GM18519 (cell line): ENCODE data around the gene PEX13.
"Not testable (repeated sequence)": the region's sequence is repeated elsewhere in the genome, so short reads cannot be mapped to it uniquely, and the experiment has no call there.

ENCODE experiments used
- ATAC-seq: cut with Tn5 transposase; IDR thresholded peaks from one replicate; pipeline ENCODE4 v1.9.1; 2021; ENCODE audit warnings: mild to moderate bottlenecking, moderate library complexity; ENCODE audit not compliant: unreplicated experiment, low FRiP score

PEX13 gene

DNA sequence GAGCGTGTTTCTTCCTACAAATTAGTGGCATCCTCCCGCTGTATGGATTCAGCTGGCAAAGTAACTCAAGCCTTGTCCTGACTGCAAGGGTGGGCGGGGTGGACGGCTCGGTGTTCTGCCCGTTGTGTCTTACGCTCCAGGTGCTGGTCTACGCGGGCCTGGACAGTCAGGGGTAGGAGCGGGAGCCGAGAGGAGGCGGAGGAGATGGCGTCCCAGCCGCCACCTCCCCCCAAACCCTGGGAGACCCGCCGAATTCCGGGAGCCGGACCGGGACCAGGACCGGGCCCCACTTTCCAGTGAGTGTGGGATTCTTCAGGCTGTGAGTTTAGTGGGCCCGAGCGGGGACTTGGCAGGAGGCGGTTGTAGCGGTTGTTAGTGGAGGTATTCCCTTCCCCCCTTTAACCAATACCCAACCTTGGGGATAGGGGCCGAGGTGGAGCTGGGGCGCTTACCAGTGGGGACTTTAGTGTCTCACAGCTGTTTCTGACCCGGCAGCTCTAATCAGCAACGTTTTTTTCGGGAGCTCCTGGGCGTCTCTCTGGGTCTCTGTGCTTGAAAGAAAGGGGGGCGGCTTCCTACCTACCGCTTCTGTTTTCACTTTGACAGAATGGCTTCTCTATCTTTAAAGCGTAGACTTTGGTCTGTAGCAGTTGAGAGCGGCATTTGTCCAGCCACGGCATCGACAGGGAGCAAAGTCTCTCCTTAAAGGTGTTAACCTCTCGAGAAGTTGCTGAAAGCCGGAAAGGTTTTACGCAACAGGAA is at the start of gene PEX13, which contains the start of gene PUS10:
Gene PEX13 (plus strand): TSS at position 165 of the 762 bp plus-strand sequence. CDS start 40 bp downstream, at position 205.
Gene PUS10 (minus strand): TSS at position 700 of the 762 bp plus-strand sequence. CDS start 6,365 bp downstream, outside the sequence.
- ATAC-seq, result peak; percentile 42

DNA sequence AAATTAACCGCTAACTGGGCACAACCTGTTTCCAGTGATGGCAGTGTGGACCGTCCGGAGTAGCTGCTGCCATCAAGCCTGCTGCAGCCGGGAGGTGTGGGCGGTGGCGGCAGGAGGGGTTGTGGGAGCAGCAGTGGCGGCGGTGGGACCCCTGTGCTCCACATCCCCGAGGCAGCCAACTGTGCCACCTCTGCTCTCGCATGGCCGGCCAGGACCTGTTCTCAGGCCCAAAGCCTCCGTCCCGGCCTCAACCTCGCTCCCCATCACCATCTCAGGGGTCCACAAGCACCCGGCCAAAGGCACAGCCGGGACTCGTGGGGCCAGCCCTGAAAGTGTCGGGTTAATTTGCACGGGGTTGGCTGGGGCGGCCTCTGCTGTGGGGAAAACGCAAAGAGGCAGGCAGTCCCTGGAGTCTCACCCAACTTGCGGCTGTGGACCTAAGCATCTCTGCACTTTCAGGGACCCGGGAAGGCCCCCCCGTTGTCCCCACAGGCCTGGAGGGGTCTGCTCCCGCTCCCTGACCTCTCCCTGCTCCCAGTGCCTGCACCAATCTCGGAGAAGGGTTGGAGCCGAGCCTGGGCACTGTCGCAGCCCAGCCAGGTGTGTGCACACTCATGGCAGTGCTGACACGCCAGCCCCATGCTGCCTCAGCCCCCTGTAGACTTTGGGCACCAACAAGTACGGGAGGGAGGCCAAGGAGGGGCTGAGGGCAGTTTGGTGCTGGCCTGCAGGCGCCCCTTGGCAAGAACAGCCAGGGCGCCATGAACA is 44.4 kb upstream of the PEX13 start:
- ATAC-seq, result no peak

- no peak for ATAC-seq
Measured at GRCh38 chr2:60973705-60974104, 43.8 kb upstream of the PEX13 start.

DNA sequence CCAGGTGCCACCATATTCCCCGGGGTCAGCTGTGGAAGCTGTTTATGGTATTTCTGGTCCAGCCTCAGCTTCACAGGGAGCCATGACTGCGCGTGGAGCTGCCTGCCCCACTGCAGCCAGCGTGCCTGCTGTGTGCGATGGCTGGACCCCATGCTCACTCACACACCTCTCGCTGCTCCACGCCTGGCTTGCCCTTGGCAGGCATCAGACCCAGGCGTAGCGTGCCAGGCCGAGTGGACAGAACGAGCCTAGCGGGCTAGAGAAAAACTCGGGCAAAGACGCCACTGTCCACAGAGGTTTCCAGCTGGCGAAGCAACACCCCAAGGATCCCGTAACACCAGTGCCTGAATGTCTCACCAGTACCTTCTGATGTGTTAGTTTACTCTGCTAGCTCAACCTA is 42.9 kb upstream of the PEX13 start:
- ATAC-seq, result no peak

DNA sequence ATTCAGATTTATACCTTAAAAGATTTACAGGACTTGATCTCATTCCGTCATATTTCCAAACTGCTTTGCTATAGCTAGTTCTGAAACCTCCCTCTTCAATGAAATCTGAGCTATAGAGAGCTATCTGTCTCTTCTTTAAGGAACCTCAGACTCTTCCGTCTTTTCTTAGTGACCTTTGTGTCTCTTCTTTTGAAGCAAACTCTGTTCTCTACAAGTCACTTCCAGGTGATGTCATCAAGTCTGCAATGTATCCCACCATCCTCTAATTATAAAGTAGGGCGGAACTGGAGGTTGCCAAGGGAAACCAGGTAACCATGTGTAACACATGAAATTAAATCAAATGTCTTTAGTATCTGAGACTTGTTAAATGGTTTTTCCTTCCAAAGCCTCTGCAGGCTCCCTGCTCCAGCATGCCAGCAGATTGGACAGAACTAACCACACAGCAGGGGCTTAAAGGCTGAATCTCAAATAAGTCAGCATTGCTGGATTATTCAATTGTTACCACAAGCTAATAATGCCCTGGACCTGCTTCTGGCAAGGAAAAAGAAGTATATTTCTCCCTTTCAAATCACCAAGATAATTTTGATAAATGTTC is 41.2 kb upstream of the PEX13 start:
- no peak for ATAC-seq

GRCh38 chr2:60976875-60977561 is 40.5 kb upstream of the PEX13 start:
- no peak for ATAC-seq

GRCh38 chr2:60977562-60977895 is 40.0 kb upstream of the PEX13 start:
- no peak for ATAC-seq

DNA sequence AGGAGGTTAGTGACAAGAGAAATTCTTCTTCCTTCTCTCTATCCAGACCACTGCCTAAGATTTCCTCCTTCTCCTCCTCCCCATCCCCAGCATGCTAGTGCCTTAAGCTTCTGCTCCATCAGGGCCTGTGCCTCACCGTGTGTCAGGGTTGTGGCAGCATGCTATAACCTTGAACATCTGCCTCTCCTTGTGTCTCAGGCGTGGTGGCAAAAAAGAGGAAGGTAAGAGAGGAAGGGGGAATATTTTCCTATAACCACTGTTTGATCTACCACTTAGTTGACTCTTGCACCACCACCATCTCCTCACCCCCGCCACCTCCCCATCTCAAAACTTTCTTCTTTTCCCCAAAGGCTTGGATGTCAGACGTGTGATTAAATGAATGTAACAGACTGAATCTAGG is 38.3 kb upstream of the PEX13 start:
- no peak for ATAC-seq

- ATAC-seq, result no peak
Measured at GRCh38 chr2:60980071-60980815, 37.3 kb upstream of the PEX13 start.

DNA sequence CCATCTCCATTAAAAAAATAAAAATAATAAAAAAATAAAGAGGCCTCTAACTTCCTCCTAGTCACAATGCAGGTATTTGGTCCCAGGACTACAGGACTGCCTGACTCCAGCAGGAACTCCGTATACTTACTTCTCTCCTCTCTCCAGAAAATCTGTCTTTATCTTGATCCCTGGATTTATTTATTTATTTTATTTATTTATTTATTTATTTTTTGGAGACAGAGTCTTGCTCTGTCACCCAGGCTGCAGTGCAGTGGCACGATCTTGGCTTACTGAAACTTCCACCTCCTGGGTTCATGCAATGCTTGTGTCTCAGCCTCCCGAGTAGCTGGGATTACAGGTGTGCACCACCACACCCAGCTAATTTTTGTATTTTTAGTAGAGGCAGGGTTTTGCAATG is 35.5 kb upstream of the PEX13 start:
- ATAC-seq, result not testable (repeated sequence)

- ATAC-seq, result no peak
Measured at GRCh38 chr2:60984720-60985119, 32.8 kb upstream of the PEX13 start.

- no peak for ATAC-seq
Measured at GRCh38 chr2:60987041-60987440, 30.5 kb upstream of the PEX13 start.

- ATAC-seq, result not testable (repeated sequence)
Measured at GRCh38 chr2:60987656-60988055, 29.9 kb upstream of the PEX13 start.

DNA sequence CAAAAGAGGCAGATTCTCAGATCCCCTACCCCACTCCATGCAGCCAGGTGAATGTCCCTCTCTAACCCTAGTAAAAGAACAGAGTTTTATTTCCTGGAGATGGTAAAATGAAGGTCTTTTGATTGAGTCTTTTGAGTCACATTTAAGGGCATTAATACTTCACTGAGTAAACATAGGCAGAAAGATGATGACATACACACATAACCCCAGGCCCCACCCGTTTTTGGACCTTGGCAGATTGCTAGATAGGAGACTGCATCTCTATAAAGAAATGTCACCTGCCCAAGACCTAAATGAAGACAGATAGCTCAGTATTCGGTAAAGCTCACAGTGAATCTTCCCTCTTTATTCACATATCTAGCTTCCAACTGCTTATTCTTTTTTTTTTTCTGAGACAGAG is 28.3 kb upstream of the PEX13 start:
- ATAC-seq, result no peak

DNA sequence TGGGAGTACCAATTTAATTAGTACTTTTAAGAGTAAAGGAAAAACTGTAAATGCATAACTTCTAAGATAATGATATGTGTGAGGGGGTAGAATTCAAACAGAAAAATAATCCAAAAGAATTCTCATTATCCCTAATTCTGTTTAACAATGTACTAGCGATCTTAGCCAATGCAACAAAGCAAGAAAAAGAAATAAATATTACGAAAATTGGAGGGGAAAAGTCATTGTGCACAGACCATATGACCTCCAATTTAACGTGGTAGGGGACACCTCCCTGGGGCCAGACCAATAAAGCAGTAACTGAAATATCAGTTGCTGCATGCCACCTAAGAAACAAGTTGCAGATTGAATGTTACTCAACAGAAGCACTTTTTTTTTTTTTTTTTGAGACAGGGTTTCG is 25.9 kb upstream of the PEX13 start:
- no peak for ATAC-seq

DNA sequence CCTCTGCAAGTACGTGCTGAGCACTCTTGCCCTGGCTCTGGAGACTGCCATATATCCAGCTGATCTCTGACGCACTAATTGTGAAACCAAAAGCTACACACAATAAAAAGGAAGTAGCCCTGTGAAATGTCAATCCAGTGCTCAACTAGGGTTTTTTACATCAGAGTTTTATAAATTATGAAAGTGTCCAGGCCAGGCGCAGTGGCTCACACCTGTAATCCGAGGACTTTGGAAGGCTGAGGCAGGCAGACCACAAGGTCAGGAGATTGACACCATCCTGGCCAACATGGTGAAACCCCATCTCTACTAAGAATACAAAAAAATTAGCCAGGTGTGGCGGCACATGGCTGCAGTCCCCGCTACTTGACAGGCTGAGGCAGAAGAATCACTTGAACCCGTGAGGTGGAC is 24.5 kb upstream of the PEX13 start:
- peak; percentile 95 for ATAC-seq

DNA sequence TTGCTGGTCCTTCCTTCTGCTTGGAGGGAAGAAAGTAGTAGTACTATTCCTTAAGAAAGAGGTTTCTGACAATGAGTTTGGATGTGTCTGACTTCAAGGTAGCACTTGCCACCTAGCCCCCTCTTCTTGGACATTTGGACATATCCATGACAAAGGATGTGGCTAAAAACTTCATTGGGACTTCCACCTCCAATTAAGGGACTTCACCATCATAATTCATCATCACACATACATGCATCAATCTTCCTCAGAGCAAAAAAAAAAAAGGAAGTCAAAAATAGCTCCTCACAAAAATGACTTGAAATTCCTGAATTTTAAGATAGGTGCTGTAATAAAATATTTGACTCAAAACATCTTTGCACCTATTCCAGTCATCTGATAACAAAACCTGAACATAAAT is 23.4 kb upstream of the PEX13 start:
- no peak for ATAC-seq

GRCh38 chr2:60998628-60999545 is 18.6 kb upstream of the PEX13 start:
- ATAC-seq, result no peak

DNA sequence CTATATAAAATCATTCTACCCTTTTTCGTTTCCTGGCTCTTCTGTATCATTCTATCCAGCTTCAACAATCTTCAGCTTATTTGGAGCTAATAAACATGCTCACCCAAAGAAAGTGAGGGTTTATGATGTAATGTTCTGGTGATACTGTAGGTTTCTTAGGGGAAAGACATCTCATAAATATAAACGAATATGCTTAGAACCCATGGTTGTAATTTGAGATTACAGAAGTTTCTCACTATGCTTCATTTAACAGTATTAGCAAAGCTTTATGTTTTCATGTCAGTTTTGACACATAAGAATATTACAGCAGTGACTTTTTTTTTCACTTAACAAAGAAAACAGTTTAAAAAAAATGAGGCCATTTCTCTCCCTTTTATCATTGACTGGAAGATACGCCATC is 11.8 kb upstream of the PEX13 start:
- ATAC-seq, result no peak
